Cardiac septum (tissue), 1 donor: Measurements from ENCODE around the gene GNA14. TPM values are rescaled to one million over a fixed set of nuclear protein-coding genes. Genes with fewer than 3 reads are reported as not detected.

Experiments used
- DNase-seq: peaks from one replicate; pipeline ENCODE4 v3.0.0-alpha.2; 2020; ENCODE audit warnings: low spot score
- intact Hi-C: fragments of 100-400 bp; cut with DNase I; formaldehyde crosslinking; loops from one replicate; pipeline ENCODE4 v1.14.0; 2022
- total RNA-seq: library from RNA; stranded (reverse); fragmentation: NEBNext Ultra II Directional; extraction: Animal tissue kit (Norgen Biotek cat#: 25700); gene quantifications from one replicate; pipeline ENCODE4 v1.2.1, GENCODE V29; 2021
- donor health status: DM: no; HTN: no; CAD: no.

The GNA14 gene
- total RNA-seq, 1 donor from 2014 or later = 2.7 TPM

- DNase-seq = no peak
- intact Hi-C loops = no loop called here
Observed at GRCh38 chr9:77391834-77392233, 256.3 kb downstream of the GNA14 start.

DNA sequence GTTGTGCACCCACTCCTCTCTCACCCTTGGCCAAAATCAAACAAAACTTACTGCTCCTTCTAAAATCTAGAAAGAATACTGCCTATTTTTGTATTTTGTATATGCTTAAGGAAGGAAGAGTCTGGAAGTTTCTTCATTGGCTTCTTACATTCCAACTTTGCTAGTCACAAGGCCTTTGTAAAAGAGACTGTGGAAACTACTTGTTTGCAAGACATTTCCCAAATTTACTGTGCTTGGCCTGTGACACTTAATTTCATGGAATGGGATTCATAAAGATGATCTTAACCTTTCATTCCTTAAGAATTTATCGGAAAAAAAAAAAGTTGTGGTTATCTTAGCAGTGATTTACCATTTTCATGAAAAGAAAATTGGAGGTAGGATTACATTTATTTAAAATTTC, 261.9 kb downstream of the GNA14 start:
- no peak for DNase-seq
- intact Hi-C loops = no loop called here

DNA sequence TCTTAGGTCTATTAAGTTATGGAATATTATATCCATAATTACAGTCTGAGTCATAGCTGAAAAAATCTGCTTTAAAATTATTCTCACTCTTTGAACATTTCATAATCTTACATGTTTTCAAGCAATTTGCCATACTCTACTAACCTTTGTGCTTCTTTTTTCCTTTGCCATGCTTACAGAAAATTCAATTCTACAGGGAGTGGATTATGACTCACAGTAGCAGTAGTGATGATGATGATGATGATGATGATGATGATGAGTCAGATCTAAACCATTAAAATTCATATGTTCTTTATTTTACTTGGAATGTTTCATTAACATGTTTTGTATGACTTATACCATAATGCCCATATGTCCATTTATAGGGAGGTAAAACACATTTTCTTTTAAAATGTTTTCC, 263.7 kb downstream of the GNA14 start:
- DNase-seq = no peak
- intact Hi-C loops = no loop called here

GRCh38 chr9:77375956-77376532, 272.1 kb downstream of the GNA14 start:
- no peak for DNase-seq
- intact Hi-C loops = no loop called here

GRCh38 chr9:77374266-77374665, 273.9 kb downstream of the GNA14 start:
- no peak for DNase-seq
- intact Hi-C loops = no loop called here
